Large intestine (tissue), 3 donors: ENCODE data around the gene SLC6A18. TPM values are rescaled to one million over a fixed set of nuclear protein-coding genes. Genes with fewer than 3 reads are reported as not detected.
"Not testable (repeated sequence)": the region's sequence is repeated elsewhere in the genome, so short reads cannot be mapped to it uniquely, and the experiment has no call there.

Experiments
- DNase-seq, 2 donors: peaks; one replicate each; pipeline versions ENCODE4 v3.0.0 to v3.0.0-alpha.2; 2013
- H3K27ac ChIP-seq: one replicate; pipeline ENCODE4 v1.5.1; 2013; ENCODE audit warnings: low read length
- H3K27me3 ChIP-seq: 2 replicates; pipeline ENCODE4 v1.6.1; 2013; ENCODE audit warnings: low read length; ENCODE audit not compliant: control insufficient read depth, insufficient read depth
- H3K36me3 ChIP-seq: 2 replicates; pipeline ENCODE4 v1.6.1; 2013; ENCODE audit warnings: low read length; ENCODE audit not compliant: control insufficient read depth, insufficient read depth
- H3K4me1 ChIP-seq: one replicate; pipeline ENCODE4 v1.6.1; 2013; ENCODE audit warnings: low read length; ENCODE audit not compliant: control insufficient read depth, insufficient read depth
- H3K4me3 ChIP-seq: one replicate; pipeline ENCODE4 v1.5.1; 2013; ENCODE audit warnings: low read length
- H3K9me3 ChIP-seq: one replicate; pipeline ENCODE4 v1.6.1; 2013; ENCODE audit warnings: mild to moderate bottlenecking, low read depth, low read length, moderate library complexity; ENCODE audit not compliant: control insufficient read depth
- WGBS: methylation state at CpG from one replicate; pipeline ENCODE4 v1.1.5; 2013; ENCODE audit warnings: low lambda C conversion rate; ENCODE audit not compliant: insufficient coverage; 5-methylcytosine and 5-hydroxymethylcytosine counted together
- polyA plus RNA-seq: library from polyadenylated mRNA; unstranded; fragments of 120-200 nt; gene quantifications from one replicate; pipeline ENCODE4 v1.2.1, GENCODE V29; 2013

SLC6A18 gene
- polyA plus RNA-seq, 1 donor, result 0.03 TPM

GRCh38 chr5:1222621-1223277, 2.4 kb upstream of the SLC6A18 start:
- peaks cover 39% of the 10 kb centered on the region for H3K36me3 ChIP-seq
- WGBS, result no CpG with 5 or more reads among the region's 27 CpGs
- no peak overlapping the region for H3K27ac ChIP-seq
- peaks cover 8% of the 10 kb centered on the region for H3K9me3 ChIP-seq
- DNase-seq, result no peak
- H3K4me1 ChIP-seq, result no peaks in the 10 kb centered on the region
- H3K27me3 ChIP-seq, result no peaks in the 10 kb centered on the region
- no peak overlapping the region for H3K4me3 ChIP-seq

GRCh38 chr5:1223278-1223670, 1.9 kb upstream of the SLC6A18 start:
- H3K4me1 ChIP-seq, result no peaks in the 10 kb centered on the region
- H3K36me3 ChIP-seq, result peaks cover 36% of the 10 kb centered on the region
- H3K4me3 ChIP-seq, result no peak overlapping the region
- H3K27me3 ChIP-seq, result no peaks in the 10 kb centered on the region
- DNase-seq, result no peak
- no CpG with 5 or more reads among the region's 12 CpGs for WGBS
- no peak overlapping the region for H3K27ac ChIP-seq
- peaks cover 8% of the 10 kb centered on the region for H3K9me3 ChIP-seq

DNA sequence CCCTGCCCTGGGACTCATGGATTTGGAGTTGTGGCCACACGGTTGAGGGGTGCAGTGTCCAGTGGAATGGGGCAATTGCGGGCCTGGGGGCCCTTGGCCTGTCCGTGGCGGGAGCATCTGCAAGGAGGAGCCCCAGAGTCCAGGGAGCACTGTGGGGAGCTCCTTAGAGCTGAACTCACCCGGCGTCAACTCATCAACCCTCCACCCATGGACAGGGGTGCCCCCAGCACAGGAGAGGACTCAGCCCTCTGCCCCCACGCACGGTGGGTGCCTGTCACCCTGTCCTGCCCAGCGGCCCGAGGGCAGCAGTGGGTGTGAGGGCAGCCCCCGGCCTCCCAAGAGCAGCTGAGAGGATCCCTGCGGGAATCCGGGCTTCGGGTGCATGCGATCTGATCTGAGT, 550 bp upstream of the SLC6A18 start:
- Histone ChIP-seq H3K4me3 (no peak overlapping the region), H3K36me3 (peaks cover 22% of the 10 kb centered on the region), H3K27me3 (no peaks in the 10 kb centered on the region), H3K27ac (no peak overlapping the region), H3K9me3 (peaks cover 6% of the 10 kb centered on the region), H3K4me1 (no peaks in the 10 kb centered on the region)
- 100% methylated on average over 1 of the region's 15 CpGs for WGBS
- DNase-seq, result no peak

DNA sequence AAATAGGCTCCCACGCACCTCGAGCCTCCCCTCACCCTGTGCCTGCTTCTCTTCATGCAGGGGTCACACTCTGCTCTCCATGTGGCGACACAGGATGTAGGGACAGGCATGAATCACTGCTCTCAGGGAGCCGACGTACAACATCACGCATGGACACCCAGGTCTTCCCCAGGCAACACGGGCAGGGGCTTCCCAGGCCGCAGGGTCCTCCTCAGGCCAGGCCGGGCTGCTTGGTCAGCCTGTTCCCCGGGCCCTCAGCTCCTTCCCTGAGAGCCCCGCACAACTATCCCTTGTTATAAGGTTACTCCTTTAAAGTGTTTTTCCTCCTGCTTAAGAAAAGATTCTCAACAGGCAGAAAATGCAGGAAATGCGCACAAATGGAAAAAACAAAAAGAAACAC, 1.1 kb downstream of the SLC6A18 start:
- no peak overlapping the region for H3K27ac ChIP-seq
- H3K36me3 ChIP-seq, result peaks cover 16% of the 10 kb centered on the region
- no peaks in the 10 kb centered on the region for H3K27me3 ChIP-seq
- 100% methylated on average over 1 of the region's 12 CpGs for WGBS
- DNase-seq, result no peak
- H3K9me3 ChIP-seq, result peaks cover 6% of the 10 kb centered on the region
- no peaks in the 10 kb centered on the region for H3K4me1 ChIP-seq
- H3K4me3 ChIP-seq, result no peak overlapping the region

GRCh38 chr5:1226839-1227581, 1.8 kb downstream of the SLC6A18 start:
- Histone ChIP-seq H3K9me3 (peaks cover 6% of the 10 kb centered on the region), H3K27me3 (no peaks in the 10 kb centered on the region), H3K27ac (no peak overlapping the region), H3K4me1 (no peaks in the 10 kb centered on the region), H3K36me3 (peaks cover 11% of the 10 kb centered on the region), H3K4me3 (no peak overlapping the region)
- no peak for DNase-seq
- WGBS, result no CpG with 5 or more reads among the region's 50 CpGs

DNA sequence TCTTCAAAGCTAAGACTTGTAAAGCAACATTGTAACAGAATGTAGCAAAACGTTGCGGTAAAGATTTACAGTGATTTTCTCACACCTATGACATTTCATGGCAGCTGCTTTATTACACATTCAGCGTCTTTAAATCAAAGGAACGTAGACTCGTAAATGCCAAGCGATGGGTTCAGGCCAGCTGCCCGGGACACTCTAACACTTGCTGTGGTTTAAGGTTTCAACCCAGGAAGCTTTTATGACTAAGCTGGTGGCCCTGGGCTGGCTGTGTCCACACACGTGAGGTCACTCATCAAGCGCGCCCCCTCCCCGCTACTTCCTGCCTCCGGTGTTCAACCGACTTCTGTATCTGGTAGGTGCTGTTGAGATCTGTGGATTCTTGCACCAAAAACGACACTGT, 2.5 kb downstream of the SLC6A18 start:
- H3K27ac ChIP-seq, result no peak overlapping the region
- peaks cover 6% of the 10 kb centered on the region for H3K9me3 ChIP-seq
- H3K4me3 ChIP-seq, result no peak overlapping the region
- H3K36me3 ChIP-seq, result peaks cover 5% of the 10 kb centered on the region
- no peaks in the 10 kb centered on the region for H3K4me1 ChIP-seq
- no peaks in the 10 kb centered on the region for H3K27me3 ChIP-seq
- no peak for DNase-seq
- 33% methylated on average over 5 of the region's 14 CpGs for WGBS

DNA sequence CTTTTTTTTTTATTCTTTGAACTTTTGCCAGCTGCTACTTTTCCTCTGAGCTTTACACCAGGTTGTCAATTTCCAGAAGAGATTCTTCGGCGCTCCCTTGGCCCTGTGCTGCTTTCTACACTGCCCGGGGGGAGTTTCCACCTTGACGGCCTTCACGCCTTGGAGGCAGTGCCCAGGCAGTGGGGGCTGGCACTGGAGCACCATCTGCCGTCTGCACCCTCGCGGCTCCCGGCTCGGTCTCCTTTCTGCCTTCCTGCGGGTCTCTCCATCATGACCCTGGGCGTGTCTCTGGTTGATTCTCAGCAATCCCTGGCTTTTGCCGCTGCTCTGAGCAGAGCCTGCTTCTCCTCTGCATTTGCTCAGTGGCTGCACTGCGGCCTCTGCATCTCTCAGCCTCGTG, 2.9 kb downstream of the SLC6A18 start:
- no peak overlapping the region for H3K4me3 ChIP-seq
- H3K27ac ChIP-seq, result no peak overlapping the region
- no peak for DNase-seq
- peaks cover 3% of the 10 kb centered on the region for H3K36me3 ChIP-seq
- H3K9me3 ChIP-seq, result peaks cover 6% of the 10 kb centered on the region
- WGBS, result no CpG with 5 or more reads among the region's 15 CpGs
- no peaks in the 10 kb centered on the region for H3K4me1 ChIP-seq
- H3K27me3 ChIP-seq, result no peaks in the 10 kb centered on the region

DNA sequence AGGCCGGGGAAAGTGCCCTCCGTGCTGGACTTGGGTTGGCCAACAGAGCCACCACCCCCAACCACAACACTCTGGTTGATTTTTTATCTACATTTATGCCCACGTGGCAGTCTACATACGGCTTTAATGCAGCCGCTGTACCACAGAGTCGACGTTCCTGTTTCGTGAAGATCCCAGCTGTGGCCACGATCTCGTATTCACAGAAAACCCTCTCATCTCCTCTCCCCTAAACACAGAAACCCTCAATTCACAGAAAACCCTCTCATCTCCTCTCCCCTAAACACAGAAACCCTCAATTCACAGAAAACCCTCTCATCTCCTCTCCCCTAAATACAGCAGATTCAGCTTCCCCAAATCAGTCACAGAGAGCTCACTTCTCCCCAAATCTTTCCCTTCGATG, 3.8 kb downstream of the SLC6A18 start:
- H3K4me3 ChIP-seq, H3K27ac ChIP-seq, DNase-seq, H3K4me1 ChIP-seq, H3K36me3 ChIP-seq, H3K27me3 ChIP-seq, H3K9me3 ChIP-seq: not testable (repeated sequence)
- 100% methylated on average over 1 of the region's 11 CpGs for whole genome bisulfite sequencing

DNA sequence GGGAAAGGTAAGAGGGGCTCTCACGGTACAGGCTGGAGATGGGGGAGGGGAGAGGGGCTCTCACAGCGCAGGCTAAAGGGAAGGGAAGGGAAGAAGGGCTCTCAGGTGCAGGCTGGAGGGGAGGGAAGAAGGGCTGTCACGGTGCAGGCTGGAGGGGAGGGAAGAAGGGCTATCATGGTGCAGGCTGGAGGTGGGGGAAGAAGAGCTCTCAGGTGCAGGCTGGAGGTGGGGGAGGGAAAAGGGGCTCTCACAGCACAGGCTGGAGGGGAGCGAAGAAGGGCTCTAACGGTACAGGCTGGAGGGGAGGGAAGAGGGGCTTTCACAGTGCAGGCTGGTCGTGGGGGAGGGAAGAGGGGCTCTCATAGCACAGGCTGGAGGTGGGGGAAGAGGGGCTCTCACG, 4.6 kb downstream of the SLC6A18 start:
- H3K4me3 ChIP-seq, result no peak overlapping the region
- H3K27ac ChIP-seq, result no peak overlapping the region
- H3K36me3 ChIP-seq, result no peaks in the 10 kb centered on the region
- no peaks in the 10 kb centered on the region for H3K4me1 ChIP-seq
- no CpG with 5 or more reads among the region's 7 CpGs for WGBS
- no peaks in the 10 kb centered on the region for H3K27me3 ChIP-seq
- no peak for DNase-seq
- peaks cover 3% of the 10 kb centered on the region for H3K9me3 ChIP-seq

DNA sequence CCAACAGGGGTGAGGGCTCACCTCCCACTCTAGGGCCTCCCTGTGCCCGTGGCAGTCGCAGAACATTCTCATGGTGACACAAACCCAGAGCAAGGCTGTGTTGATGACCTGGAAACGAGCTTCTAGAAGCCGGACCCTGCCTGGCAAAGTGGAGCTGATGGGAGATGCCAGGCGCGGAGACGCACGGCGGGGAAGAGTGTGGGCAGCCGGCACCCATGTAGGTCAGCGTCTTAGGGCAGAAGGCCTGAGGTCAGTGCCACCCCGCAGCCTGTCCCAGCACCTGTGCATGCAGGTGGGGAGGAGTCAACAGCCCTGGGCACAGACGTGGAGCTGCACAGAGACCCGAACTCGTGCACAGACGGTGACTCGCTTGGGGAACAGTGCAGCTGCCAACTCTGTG, 5.4 kb downstream of the SLC6A18 start:
- no CpG with 5 or more reads among the region's 17 CpGs for WGBS
- H3K36me3 ChIP-seq, result no peaks in the 10 kb centered on the region
- H3K4me1 ChIP-seq, result no peaks in the 10 kb centered on the region
- peaks cover 7% of the 10 kb centered on the region for H3K9me3 ChIP-seq
- no peak overlapping the region for H3K4me3 ChIP-seq
- no peak overlapping the region for H3K27ac ChIP-seq
- no peaks in the 10 kb centered on the region for H3K27me3 ChIP-seq
- DNase-seq, result no peak
